NB4 (cell line): ENCODE data around the gene GJD3.

ENCODE experiments used
- DNase-seq: peaks from one replicate; pipeline ENCODE4 v3.0.0; 2010; ENCODE audit warnings: low read depth
- H3K4me3 ChIP-seq: one replicate; pipeline ENCODE4 v1.5.1; 2011; ENCODE audit warnings: mild to moderate bottlenecking, low read depth, low read length, moderate library complexity
- MYC ChIP-seq: IDR thresholded peaks from 2 replicates; pipeline ENCODE4 v1.6.1; 2011; ENCODE audit warnings: low read depth, low read length
- POLR2A ChIP-seq: IDR thresholded peaks from 2 replicates; pipeline ENCODE4 v1.6.1; 2011; ENCODE audit warnings: mild to moderate bottlenecking; ENCODE audit not compliant: insufficient read length; ENCODE audit errors: extremely low read depth
- TF ChIP-seq, protein P1 (sequence below): IDR thresholded peaks from one replicate; pipeline ENCODE4 v1.5.1; 2012; ENCODE audit warnings: low read depth, low read length
- TF ChIP-seq, protein P2 (sequence below): IDR thresholded peaks from 2 replicates; pipeline ENCODE4 v1.6.1; 2011; ENCODE audit warnings: low read depth, low read length

GJD3 gene

DNA sequence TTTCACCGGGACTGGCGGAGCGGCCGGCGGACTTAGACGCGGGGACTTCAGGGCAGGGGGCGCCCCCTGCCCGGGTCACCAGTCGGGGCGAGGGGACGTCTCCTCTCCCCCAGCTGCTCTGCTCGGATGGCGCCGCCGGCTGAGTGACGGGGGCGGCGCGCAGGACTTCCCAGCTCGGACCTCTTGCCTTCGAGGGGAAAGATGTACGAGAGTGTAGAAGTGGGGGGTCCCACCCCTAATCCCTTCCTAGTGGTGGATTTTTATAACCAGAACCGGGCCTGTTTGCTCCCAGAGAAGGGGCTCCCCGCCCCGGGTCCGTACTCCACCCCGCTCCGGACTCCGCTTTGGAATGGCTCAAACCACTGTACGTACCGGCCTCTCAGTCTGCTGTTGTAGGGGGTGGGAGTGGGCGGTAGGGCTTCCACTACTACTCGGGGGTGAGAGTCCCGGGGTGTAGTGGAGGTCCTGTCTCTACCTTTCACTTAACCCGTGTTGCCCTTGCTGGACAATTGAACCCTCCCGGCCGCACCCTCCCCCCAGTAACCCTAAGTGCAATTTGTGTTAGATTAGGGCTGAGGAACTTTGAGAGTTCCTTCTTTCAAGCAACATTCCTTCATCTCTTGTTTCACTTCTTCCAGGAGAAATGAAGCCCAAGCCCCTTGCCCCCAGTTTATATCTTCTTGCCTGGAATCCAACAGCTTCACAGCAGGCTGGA lies 21.9 kb downstream of the GJD3 start:
- TF ChIP-seq POLR2A (no peak), MYC (no peak)
- TF ChIP-seq, protein P1, sequence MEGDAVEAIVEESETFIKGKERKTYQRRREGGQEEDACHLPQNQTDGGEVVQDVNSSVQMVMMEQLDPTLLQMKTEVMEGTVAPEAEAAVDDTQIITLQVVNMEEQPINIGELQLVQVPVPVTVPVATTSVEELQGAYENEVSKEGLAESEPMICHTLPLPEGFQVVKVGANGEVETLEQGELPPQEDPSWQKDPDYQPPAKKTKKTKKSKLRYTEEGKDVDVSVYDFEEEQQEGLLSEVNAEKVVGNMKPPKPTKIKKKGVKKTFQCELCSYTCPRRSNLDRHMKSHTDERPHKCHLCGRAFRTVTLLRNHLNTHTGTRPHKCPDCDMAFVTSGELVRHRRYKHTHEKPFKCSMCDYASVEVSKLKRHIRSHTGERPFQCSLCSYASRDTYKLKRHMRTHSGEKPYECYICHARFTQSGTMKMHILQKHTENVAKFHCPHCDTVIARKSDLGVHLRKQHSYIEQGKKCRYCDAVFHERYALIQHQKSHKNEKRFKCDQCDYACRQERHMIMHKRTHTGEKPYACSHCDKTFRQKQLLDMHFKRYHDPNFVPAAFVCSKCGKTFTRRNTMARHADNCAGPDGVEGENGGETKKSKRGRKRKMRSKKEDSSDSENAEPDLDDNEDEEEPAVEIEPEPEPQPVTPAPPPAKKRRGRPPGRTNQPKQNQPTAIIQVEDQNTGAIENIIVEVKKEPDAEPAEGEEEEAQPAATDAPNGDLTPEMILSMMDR: no peak
- TF ChIP-seq, protein P2, sequence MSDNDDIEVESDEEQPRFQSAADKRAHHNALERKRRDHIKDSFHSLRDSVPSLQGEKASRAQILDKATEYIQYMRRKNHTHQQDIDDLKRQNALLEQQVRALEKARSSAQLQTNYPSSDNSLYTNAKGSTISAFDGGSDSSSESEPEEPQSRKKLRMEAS: no peak
- DNase-seq: no peak
- no peak overlapping the region for H3K4me3 ChIP-seq

DNA sequence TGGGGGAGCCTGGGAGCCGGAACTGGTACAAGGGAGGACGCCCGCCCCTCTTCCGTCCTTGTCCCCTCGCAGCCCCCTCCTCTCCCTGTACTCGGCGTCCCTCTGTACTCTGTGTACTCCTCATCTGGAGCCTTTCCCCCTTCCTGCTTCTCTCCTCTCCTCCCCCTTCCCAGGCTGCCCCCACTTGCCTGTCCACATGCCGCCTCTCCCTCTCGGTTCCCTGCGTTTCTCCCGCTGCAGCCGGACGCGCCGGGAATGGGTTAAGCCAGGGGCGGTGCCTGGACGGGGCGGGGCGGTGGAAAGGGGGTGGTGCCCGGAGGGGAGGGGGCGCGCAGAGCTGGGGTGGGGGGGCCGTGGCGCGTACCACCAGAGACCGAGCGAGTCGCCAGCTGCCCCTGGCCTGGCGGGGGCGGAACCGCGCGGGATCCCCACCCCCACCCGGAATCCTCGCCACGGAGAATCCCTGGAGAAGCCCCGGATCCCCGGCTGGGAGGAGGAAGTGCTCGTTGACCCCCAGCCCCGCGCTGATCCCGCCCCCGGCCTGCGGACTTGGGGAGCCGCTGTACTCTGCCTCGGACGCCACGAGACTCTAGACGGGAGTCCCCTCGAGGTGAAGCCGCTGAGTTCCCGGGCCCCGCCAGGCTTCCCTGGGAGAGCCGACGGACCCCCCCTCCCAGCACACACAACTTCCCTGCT lies 22.6 kb downstream of the GJD3 start:
- H3K4me3 ChIP-seq: no peak overlapping the region
- TF ChIP-seq POLR2A (no peak), MYC (no peak)
- TF ChIP-seq, protein P2: no peak
- TF ChIP-seq, protein P1: no peak
- DNase-seq: no peak

DNA sequence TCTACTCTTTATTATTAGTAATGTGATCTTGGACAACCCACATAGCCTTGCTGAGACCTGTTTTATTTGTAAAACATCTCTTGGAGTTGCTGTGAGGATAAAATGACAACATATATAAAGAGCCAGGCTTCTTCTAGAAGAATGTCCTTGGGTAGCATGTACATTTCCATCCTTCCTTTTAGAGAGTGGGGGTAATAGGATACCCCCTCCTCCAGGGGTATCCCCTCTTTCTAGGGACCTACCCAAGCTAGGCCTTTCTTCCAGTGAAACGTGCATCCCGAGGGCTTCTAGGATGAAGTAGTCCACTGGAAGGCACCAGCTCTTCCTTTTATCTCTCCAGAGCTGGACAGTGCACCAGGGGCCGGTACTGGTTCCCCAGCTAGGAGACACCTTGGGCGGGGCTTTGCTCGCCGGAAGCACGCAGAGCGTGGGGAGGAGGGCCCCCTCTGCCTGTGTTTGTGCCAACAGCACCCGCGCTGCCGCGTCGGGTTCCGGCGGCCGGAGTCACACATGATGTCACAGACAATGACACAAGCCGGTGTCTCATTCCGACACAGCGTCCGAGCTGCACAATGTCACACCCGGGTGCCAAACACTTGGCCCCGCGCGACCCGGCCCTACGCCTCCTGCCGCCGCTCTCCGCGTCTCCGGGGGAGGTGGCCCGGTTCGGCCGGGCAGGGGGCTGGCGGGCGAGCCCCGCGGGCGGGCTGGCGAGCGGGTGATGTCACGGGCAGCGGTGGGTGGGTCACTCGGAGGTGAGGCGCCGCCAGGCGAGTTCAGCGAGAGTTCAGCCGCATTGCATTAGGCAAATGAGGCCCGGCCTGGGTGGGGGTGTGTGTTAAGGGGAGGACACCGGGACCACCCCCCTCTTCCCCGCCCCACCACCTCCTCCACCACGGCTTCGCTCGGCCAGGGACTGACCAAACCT lies 23.4 kb downstream of the GJD3 start:
- DNase-seq: no peak
- H3K4me3 ChIP-seq: no peak overlapping the region
- TF ChIP-seq POLR2A (no peak), MYC (no peak)
- TF ChIP-seq, protein P1: no peak

DNA sequence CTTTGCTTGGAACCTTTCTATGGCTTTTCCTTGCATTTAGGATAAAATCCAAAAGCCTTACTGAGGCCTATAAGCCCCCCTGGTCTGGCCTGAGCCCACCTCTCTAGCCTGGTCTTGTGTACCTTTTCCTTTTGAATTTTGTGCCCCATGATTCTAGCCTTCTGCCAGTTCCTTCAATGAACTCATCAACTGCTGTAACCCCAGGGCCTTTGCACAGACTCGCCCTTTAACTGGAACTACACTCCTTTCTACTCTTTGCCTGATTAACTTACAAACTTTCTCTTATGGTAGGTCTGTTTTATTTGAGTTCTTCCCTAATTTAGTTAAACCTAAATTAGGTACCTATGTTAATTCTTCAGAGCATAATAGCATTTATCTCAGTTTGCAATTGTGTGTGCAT lies 24.2 kb downstream of the GJD3 start:
- no peak for DNase-seq
- no peak for TF ChIP-seq POLR2A
- TF ChIP-seq, protein P1: no peak
- TF ChIP-seq, protein P2: no peak
- TF ChIP-seq MYC: no peak
- H3K4me3 ChIP-seq: no peak overlapping the region

DNA sequence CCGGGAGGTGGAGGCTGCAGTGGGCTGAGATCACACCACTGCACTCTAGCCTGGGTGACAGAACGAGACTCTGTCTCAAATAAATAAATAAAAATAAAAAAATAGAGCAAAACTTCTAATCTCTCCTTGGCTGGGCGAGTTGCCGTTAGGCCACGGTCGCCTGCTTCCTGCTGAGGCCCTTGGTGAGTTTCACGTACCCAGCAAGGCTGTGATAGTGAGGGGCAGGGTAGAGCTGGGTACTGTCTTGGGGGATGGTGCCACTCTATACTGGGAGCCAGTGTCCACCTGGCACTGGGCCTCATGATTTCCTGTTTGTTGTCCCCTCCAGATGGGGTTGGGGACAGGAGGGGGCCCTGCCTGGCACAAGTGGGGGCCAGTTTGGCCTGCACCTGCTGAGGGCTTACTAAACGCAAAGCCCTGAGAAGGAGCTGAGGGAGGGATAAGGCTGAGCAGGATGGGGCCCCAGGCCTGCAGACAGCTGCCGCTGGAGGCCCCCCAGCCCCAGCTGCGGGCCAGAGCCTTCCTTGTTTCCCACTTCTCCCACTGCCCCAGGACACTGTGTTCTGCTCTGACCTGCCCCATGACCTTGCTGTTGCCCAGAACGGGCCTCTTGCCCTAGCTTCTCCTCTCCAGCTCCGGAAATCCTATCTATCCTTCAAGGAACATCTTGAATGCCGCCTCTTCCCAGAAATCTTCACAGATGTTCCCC lies 25.4 kb downstream of the GJD3 start:
- TF ChIP-seq, protein P2: no peak
- TF ChIP-seq, protein P1: no peak
- TF ChIP-seq MYC: no peak
- TF ChIP-seq POLR2A: no peak
- no peak for DNase-seq
- no peak overlapping the region for H3K4me3 ChIP-seq
